Gastroesophageal sphincter (tissue), 4 donors: ENCODE results near the gene AHR. TPM values are rescaled to one million over a fixed set of nuclear protein-coding genes. Genes with fewer than 3 reads are reported as not detected.
"Not testable (repeated sequence)": the region's sequence is repeated elsewhere in the genome, so short reads cannot be mapped to it uniquely, and the experiment has no call there.

ENCODE experiments used
- ATAC-seq: fragments of 150-250 bp; one replicate; pipeline ENCODE4 v1.9.1; 2016; ENCODE audit warnings: mild to moderate bottlenecking, moderate library complexity
- H3K27ac ChIP-seq, 4 donors: fragments of 200-600 bp; sonication (generic) in 3 of 4; 1 replicate in 3 of 4; 2 replicates in 1 of 4; pipeline ENCODE4 v1.5.1; 2016 to 2019
- H3K27me3 ChIP-seq: fragments of 200-600 bp; sonication (generic); one replicate; pipeline ENCODE4 v1.5.1; 2019
- H3K36me3 ChIP-seq, 2 donors: fragments of 200-600 bp; sonication (generic); one replicate each; pipeline ENCODE4 v1.5.1; 2019; ENCODE audit warnings: control low read depth in 1 of 2
- H3K4me1 ChIP-seq, 3 donors: fragments of 200-600 bp; sonication (generic); 1 replicate in 2 of 3; 2 replicates in 1 of 3; pipeline ENCODE4 v1.5.1; 2016 to 2019; ENCODE audit warnings: control low read depth in 2 of 3
- H3K4me3 ChIP-seq, 2 donors: fragments of 200-600 bp; sonication (generic); one replicate each; pipeline ENCODE4 v1.5.1; 2019; ENCODE audit warnings: mild to moderate bottlenecking in 1 of 2, moderate library complexity in 1 of 2
- H3K9me3 ChIP-seq, 3 donors: fragments of 200-600 bp; sonication (generic); one replicate each; pipeline ENCODE4 v1.5.1; 2017 to 2019; ENCODE audit warnings: control low read depth in 2 of 3
- CTCF ChIP-seq, 4 experiments: fragments of 200-600 bp in 2 of 4; fragments of 450-650 bp in 2 of 4; sonication (generic) in 1 of 4; IDR thresholded peaks; one replicate each; pipeline ENCODE4 v1.5.1; 2017 to 2019; ENCODE audit warnings: antibody characterized with exemption in 4 of 4, mild to moderate bottlenecking in 2 of 4, moderate library complexity in 2 of 4
- EP300 ChIP-seq: sonication (generic); formaldehyde crosslinking; IDR thresholded peaks from one replicate; pipeline ENCODE4 v1.6.1; 2017; ENCODE audit warnings: antibody characterized with exemption, mild to moderate bottlenecking
- POLR2A ChIP-seq, 2 donors: fragments of 450-650 bp; IDR thresholded peaks; one replicate each; pipeline ENCODE4 v1.6.1; 2017; ENCODE audit warnings: antibody characterized with exemption in 2 of 2, mild to moderate bottlenecking in 2 of 2, moderate library complexity in 1 of 2
- POLR2AphosphoS5 ChIP-seq: sonication (generic); formaldehyde crosslinking; IDR thresholded peaks from one replicate; pipeline ENCODE4 v1.6.1; 2017; ENCODE audit warnings: antibody characterized with exemption
- WGBS, 2 donors: methylation state at CpG; one replicate each; pipeline ENCODE4 v1.1.5; 2018; ENCODE audit warnings: low coverage in 1 of 2; 5-methylcytosine and 5-hydroxymethylcytosine counted together
- total RNA-seq, 4 donors: library from RNA; depleted of rRNA; stranded (reverse); fragments of >200 nt; gene quantifications; one replicate each; pipeline ENCODE4 v1.1.0, GENCODE V29; 2016

AHR gene
- total RNA-seq, 4 donors from 2014 or later: 52.1 to 105 (median 83.9) TPM

GRCh38 chr7:17339139-17339538, 40.7 kb downstream of the AHR start:
- no peaks in the 10 kb centered on the region for H3K9me3 ChIP-seq
- 61 to 71% methylated on average over 2 of the region's 2 CpGs for WGBS, 2 donors
- H3K4me3 ChIP-seq: no peak overlapping the region
- TF ChIP-seq CTCF (IDR thresholded peaks at IDR 0.05) (no peak), POLR2AphosphoS5 (peak; percentile 5), EP300 (no peak), POLR2A (IDR thresholded peaks at IDR 0.05) (no peak)
- H3K27ac ChIP-seq: peak overlapping the region in 1 of 4 donors; percentile 9
- peak; percentile 68 for ATAC-seq
- peaks cover 0 to 36% (median 4%) of the 10 kb centered on the region in 3 donors for H3K4me1 ChIP-seq
- H3K27me3 ChIP-seq: no peaks in the 10 kb centered on the region
- H3K36me3 ChIP-seq: peaks cover 0 to 45% of the 10 kb centered on the region in 2 donors

DNA sequence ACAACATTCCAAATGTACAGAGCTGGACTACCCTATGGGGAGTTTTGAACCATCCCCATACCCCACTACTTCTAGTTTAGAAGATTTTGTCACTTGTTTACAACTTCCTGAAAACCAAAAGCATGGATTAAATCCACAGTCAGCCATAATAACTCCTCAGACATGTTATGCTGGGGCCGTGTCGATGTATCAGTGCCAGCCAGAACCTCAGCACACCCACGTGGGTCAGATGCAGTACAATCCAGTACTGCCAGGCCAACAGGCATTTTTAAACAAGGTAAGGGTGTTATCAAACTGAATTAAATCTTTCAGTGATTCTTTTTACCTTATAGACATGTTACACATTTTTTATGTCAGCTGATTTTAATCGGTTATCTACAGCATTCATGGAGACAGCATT, 41.5 kb downstream of the AHR start:
- H3K27ac ChIP-seq: peak overlapping the region in 1 of 4 donors; percentile 9
- H3K4me1 ChIP-seq: peaks cover 0 to 36% (median 4%) of the 10 kb centered on the region in 3 donors
- H3K9me3 ChIP-seq: no peaks in the 10 kb centered on the region
- no peak for ATAC-seq
- H3K27me3 ChIP-seq: no peaks in the 10 kb centered on the region
- WGBS, 2 donors: 69 to 83% methylated on average over 3 to 4 of the region's 4 CpGs
- H3K36me3 ChIP-seq: peaks cover 0 to 42% of the 10 kb centered on the region in 2 donors
- TF ChIP-seq EP300 (no peak), POLR2AphosphoS5 (no peak), CTCF (IDR thresholded peaks at IDR 0.05) (no peak), POLR2A (IDR thresholded peaks at IDR 0.05) (no peak)
- no peak overlapping the region for H3K4me3 ChIP-seq

- no peak for TF ChIP-seq POLR2A (IDR thresholded peaks at IDR 0.05)
- ATAC-seq: no peak
- Histone ChIP-seq H3K4me3 (no peak overlapping the region), H3K9me3 (no peaks in the 10 kb centered on the region), H3K27ac (no peak overlapping the region), H3K36me3 (peaks cover 0 to 39% of the 10 kb centered on the region in 2 donors), H3K4me1 (peaks cover 0 to 36% (median 4%) of the 10 kb centered on the region in 3 donors), H3K27me3 (no peaks in the 10 kb centered on the region)
- WGBS, 2 donors: 22 to 38% methylated on average over 1 of the region's 1 CpG
These were observed 42.2 kb downstream of the AHR start for GRCh38 chr7:17340655-17341054.

- H3K4me3 ChIP-seq: no peak overlapping the region
- peaks cover 0 to 43% (median 4%) of the 10 kb centered on the region in 3 donors for H3K4me1 ChIP-seq
- ATAC-seq: peak; percentile 19
- H3K27me3 ChIP-seq: no peaks in the 10 kb centered on the region
- WGBS, 2 donors: 6 to 39% methylated on average over 2 of the region's 2 CpGs
- peak overlapping the region in 2 of 4 donors; percentile 4 to 14 for H3K27ac ChIP-seq
- H3K36me3 ChIP-seq: peaks cover 0 to 32% of the 10 kb centered on the region in 2 donors
- H3K9me3 ChIP-seq: no peaks in the 10 kb centered on the region
- TF ChIP-seq EP300 (no peak), CTCF (IDR thresholded peaks at IDR 0.05) (no peak), POLR2AphosphoS5 (no peak), POLR2A (IDR thresholded peaks at IDR 0.05) (no peak)
These were observed 44.3 kb downstream of the AHR start for GRCh38 chr7:17342756-17343155.

GRCh38 chr7:17347401-17347800, 48.9 kb downstream of the AHR start:
- no peak for TF ChIP-seq POLR2AphosphoS5
- no peak for TF ChIP-seq CTCF (IDR thresholded peaks at IDR 0.05)
- no peak for TF ChIP-seq POLR2A (IDR thresholded peaks at IDR 0.05)
- no peak for TF ChIP-seq EP300
- no peak for ATAC-seq
- Histone ChIP-seq H3K9me3 (peaks cover 0 to 17% (median 0%) of the 10 kb centered on the region in 3 donors), H3K27ac (no peak overlapping the region), H3K4me1 (peaks cover 0 to 23% (median 4%) of the 10 kb centered on the region in 3 donors), H3K36me3 (peaks cover 0 to 20% of the 10 kb centered on the region in 2 donors), H3K27me3 (no peaks in the 10 kb centered on the region), H3K4me3 (no peak overlapping the region)

DNA sequence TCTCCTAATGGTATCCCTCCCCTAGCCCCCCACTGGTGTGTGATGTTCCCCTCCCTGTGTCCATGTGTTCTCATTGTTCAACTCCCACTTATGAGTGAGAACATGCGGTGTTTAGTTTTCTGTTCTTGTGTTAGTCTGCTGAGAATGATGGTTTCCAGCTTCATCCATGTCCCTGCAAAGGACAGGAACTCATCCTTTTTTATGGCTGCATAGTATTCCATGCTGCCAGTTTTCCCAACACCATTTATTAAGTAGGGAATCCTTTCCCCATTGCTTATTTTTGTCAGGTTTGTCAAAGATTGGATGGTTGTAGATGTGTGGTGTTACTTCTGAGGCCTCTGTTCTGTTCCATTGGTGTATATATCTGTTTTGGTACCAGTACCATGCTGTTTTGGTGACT, 50.5 kb downstream of the AHR start:
- H3K27ac ChIP-seq, H3K27me3 ChIP-seq, ATAC-seq, H3K4me1 ChIP-seq, H3K4me3 ChIP-seq: not testable (repeated sequence)
- H3K36me3 ChIP-seq: peaks cover 0 to 20% of the 10 kb centered on the region in 2 donors
- H3K9me3 ChIP-seq: peaks cover 0 to 17% (median 0%) of the 10 kb centered on the region in 3 donors
- WGBS, 2 donors: 92 to 100% methylated on average over 1 of the region's 1 CpG

- H3K27me3 ChIP-seq, H3K27ac ChIP-seq, H3K4me3 ChIP-seq, H3K4me1 ChIP-seq, ATAC-seq: not testable (repeated sequence)
- H3K36me3 ChIP-seq: peaks cover 0 to 12% of the 10 kb centered on the region in 2 donors
- 98 to 100% methylated on average over 3 of the region's 3 CpGs for WGBS, 2 donors
- H3K9me3 ChIP-seq: peaks cover 0 to 17% (median 0%) of the 10 kb centered on the region in 3 donors
These were observed 51.9 kb downstream of the AHR start for GRCh38 chr7:17350321-17350720.

GRCh38 chr7:17353650-17354419, 55.4 kb downstream of the AHR start:
- ATAC-seq, H3K4me1 ChIP-seq, H3K36me3 ChIP-seq, H3K4me3 ChIP-seq, H3K27ac ChIP-seq, H3K27me3 ChIP-seq: not testable (repeated sequence)
- H3K9me3 ChIP-seq: peaks cover 0 to 17% (median 0%) of the 10 kb centered on the region in 3 donors
- 94 to 100% methylated on average over 1 to 3 of the region's 6 CpGs for whole genome bisulfite sequencing, 2 donors
